Spleen (tissue), 11 donors: Measurements from ENCODE around the gene RNGTT. TPM values are rescaled to one million over a fixed set of nuclear protein-coding genes. Genes with fewer than 3 reads are reported as not detected.

ENCODE experiments used
- DNase-seq: peaks from one replicate; pipeline ENCODE4 v3.0.0-alpha.2; 2020
- H3K27ac ChIP-seq, 8 donors: fragments of 200-600 bp; sonication (generic) in 7 of 8; 1 replicate in 4 of 8; 2 replicates in 4 of 8; pipeline versions ENCODE4 v1.5.0 to v1.8.0; 2016 to 2021; ENCODE audit warnings: inconsistent platforms in 4 of 8, mild to moderate bottlenecking in 4 of 8, moderate library complexity in 1 of 8
- H3K27me3 ChIP-seq, 7 donors: fragments of 200-600 bp; sonication (generic) in 6 of 7; replicated peaks in 1 of 7; 1 replicate in 4 of 7; 2 replicates in 3 of 7; pipeline versions ENCODE4 v1.5.0 to v1.8.0; 2016 to 2021; ENCODE audit warnings: inconsistent platforms in 3 of 7, mild to moderate bottlenecking in 1 of 7
- H3K36me3 ChIP-seq, 6 donors: fragments of 200-600 bp; sonication (generic) in 5 of 6; 1 replicate in 4 of 6; 2 replicates in 2 of 6; pipeline versions ENCODE4 v1.5.0 to v1.8.0; 2016 to 2021; ENCODE audit warnings: inconsistent platforms in 2 of 6
- H3K4me1 ChIP-seq, 6 donors: fragments of 200-600 bp; sonication (generic) in 5 of 6; 1 replicate in 3 of 6; 2 replicates in 3 of 6; pipeline versions ENCODE4 v1.5.0 to v1.8.0; 2016 to 2021; ENCODE audit warnings: inconsistent platforms in 3 of 6
- H3K4me3 ChIP-seq, 8 donors: fragments of 200-600 bp; sonication (generic) in 7 of 8; 1 replicate in 4 of 8; 2 replicates in 4 of 8; pipeline versions ENCODE4 v1.5.0 to v1.8.0; 2016 to 2021; ENCODE audit warnings: inconsistent platforms in 4 of 8, mild to moderate bottlenecking in 4 of 8, moderate library complexity in 2 of 8
- H3K9me3 ChIP-seq, 8 donors: fragments of 200-600 bp; sonication (generic) in 7 of 8; 1 replicate in 4 of 8; 2 replicates in 4 of 8; pipeline versions ENCODE4 v1.5.0 to v1.8.0; 2016 to 2021; ENCODE audit warnings: inconsistent platforms in 4 of 8
- CTCF ChIP-seq, 11 experiments: fragments of 200-600 bp in 7 of 11; fragments of 450-650 bp in 4 of 11; sonication (generic) in 4 of 11; IDR thresholded peaks in 8 of 11; conservative IDR thresholded peaks in 3 of 11; 1 replicate in 7 of 11; 2 replicates in 4 of 11; pipeline versions ENCODE4 v1.4.0 to v1.8.0; 2016 to 2021; ENCODE audit warnings: antibody characterized with exemption in 11 of 11, inconsistent platforms in 4 of 11, mild to moderate bottlenecking in 1 of 11
- POLR2A ChIP-seq, 3 donors: fragments of 450-650 bp; IDR thresholded peaks; one replicate each; pipeline ENCODE4 v1.5.1; 2017; ENCODE audit warnings: antibody characterized with exemption in 3 of 3, mild to moderate bottlenecking in 1 of 3
- POLR2AphosphoS5 ChIP-seq, 3 donors: sonication (generic); formaldehyde crosslinking; IDR thresholded peaks; one replicate each; pipeline ENCODE4 v1.5.1; 2017; ENCODE audit warnings: antibody characterized with exemption in 3 of 3
- WGBS, 5 donors: extraction: QIAGEN DNeasy Blood & Tissue Kit in 3 of 5; methylation state at CpG; one replicate each; pipeline versions ENCODE4 v1.1.5 to v1.1.7; 2013 to 2018; 5-methylcytosine and 5-hydroxymethylcytosine counted together
- intact Hi-C: fragments of 100-400 bp; cut with DNase I; formaldehyde crosslinking; loops from one replicate; pipeline ENCODE4 v1.15.0; 2023; ENCODE audit warnings: low total_unique reads
- polyA plus RNA-seq, 3 donors: library from polyadenylated mRNA; stranded (reverse); fragments of 200-250 nt; gene quantifications; one replicate each; pipeline ENCODE4 v1.2.1, GENCODE V29; 2013
- total RNA-seq, 7 donors: library from RNA; depleted of rRNA in 3 of 7; stranded (reverse); fragments of >200 nt in 3 of 7; fragmentation: NEBNext Ultra II Directional in 4 of 7; extraction: Animal tissue kit (Norgen Biotek cat#: 25700) in 4 of 7; gene quantifications; one replicate each; pipeline versions ENCODE4 v1.1.0 to v1.2.1, GENCODE V29; 2016 to 2021
- donor health status: healthy with polysubstance abuse.
- donor health status: DM: no; HTN: no; CAD: no; lungs with moderate emphysema.
- donor health status: DM: no; HTN: no; CAD: no.
- donor health status: Bipolar disorder and iron deficiency.
- donor health status: healthy.
- donor health status: DM: no; HTN: no; CAD: no.
- donor health status: DM: yes; HTN: yes; CAD: no.

The RNGTT gene
- total and polyA plus RNA-seq, 10 donors, result 9.4 to 27.1 (median 17.6) TPM

- Histone ChIP-seq H3K27ac (no peak overlapping the region), H3K4me3 (no peak overlapping the region), H3K4me1 (no peaks in the 10 kb centered on the region), H3K9me3 (peaks cover 0 to 12% (median 1%) of the 10 kb centered on the region in 8 donors), H3K36me3 (peaks cover 0 to 58% (median 17%) of the 10 kb centered on the region in 6 donors), H3K27me3 (no peaks in the 10 kb centered on the region)
- DNase-seq, result no peak
- intact Hi-C loops, result no loop called here
- TF ChIP-seq POLR2AphosphoS5 (IDR thresholded peaks at IDR 0.05) (no peak), CTCF (IDR thresholded peaks at IDR 0.05 in 8 of 11, conservative IDR thresholded peaks at IDR 0.05 in 3 of 11) (no peak), POLR2A (IDR thresholded peaks at IDR 0.05) (no peak)
These were observed 121.1 kb downstream of the RNGTT start for GRCh38 chr6:88842320-88842719.

- H3K4me3 ChIP-seq, result no peak overlapping the region
- TF ChIP-seq POLR2AphosphoS5 (IDR thresholded peaks at IDR 0.05), result no peak
- no peak for TF ChIP-seq CTCF (IDR thresholded peaks at IDR 0.05 in 8 of 11, conservative IDR thresholded peaks at IDR 0.05 in 3 of 11)
- TF ChIP-seq POLR2A (IDR thresholded peaks at IDR 0.05), result no peak
- peaks cover 0 to 71% (median 23%) of the 10 kb centered on the region in 6 donors for H3K36me3 ChIP-seq
- peaks cover 5 to 25% (median 15%) of the 10 kb centered on the region in 8 donors for H3K9me3 ChIP-seq
- H3K27ac ChIP-seq, result no peak overlapping the region
- no peaks in the 10 kb centered on the region for H3K4me1 ChIP-seq
- no peaks in the 10 kb centered on the region for H3K27me3 ChIP-seq
- intact Hi-C loops, result no loop called here
- DNase-seq, result no peak
- 85 to 94% (median 92%) methylated on average over 3 of the region's 3 CpGs for WGBS, 5 donors
These were observed 122.5 kb downstream of the RNGTT start for GRCh38 chr6:88840796-88841539.

- TF ChIP-seq POLR2AphosphoS5 (IDR thresholded peaks at IDR 0.05), result no peak
- no peak for TF ChIP-seq CTCF (IDR thresholded peaks at IDR 0.05 in 8 of 11, conservative IDR thresholded peaks at IDR 0.05 in 3 of 11)
- TF ChIP-seq POLR2A (IDR thresholded peaks at IDR 0.05), result no peak
These were observed 123.1 kb downstream of the RNGTT start for GRCh38 chr6:88840289-88840688.

GRCh38 chr6:88839280-88839679, 124.1 kb downstream of the RNGTT start:
- H3K9me3 ChIP-seq, result peaks cover 6 to 39% (median 30%) of the 10 kb centered on the region in 8 donors
- no peak for DNase-seq
- H3K27ac ChIP-seq, result no peak overlapping the region
- no peak overlapping the region for H3K4me3 ChIP-seq
- TF ChIP-seq CTCF (IDR thresholded peaks at IDR 0.05 in 8 of 11, conservative IDR thresholded peaks at IDR 0.05 in 3 of 11), result no peak
- no peak for TF ChIP-seq POLR2AphosphoS5 (IDR thresholded peaks at IDR 0.05)
- no peak for TF ChIP-seq POLR2A (IDR thresholded peaks at IDR 0.05)
- H3K27me3 ChIP-seq, result no peaks in the 10 kb centered on the region
- no peaks in the 10 kb centered on the region for H3K4me1 ChIP-seq
- intact Hi-C loops, result no loop called here
- H3K36me3 ChIP-seq, result peaks cover 0 to 77% (median 20%) of the 10 kb centered on the region in 6 donors
- WGBS, 5 donors, result 94 to 99% (median 97%) methylated on average over 5 of the region's 5 CpGs

More at GRCh38 chr6:88840289-88840688, 123.1 kb downstream of the RNGTT start:
- 96 to 99% (median 97%) methylated on average over 7 of the region's 7 CpGs for WGBS, 5 donors
- intact Hi-C loops, result no loop called here
- no peak for DNase-seq
- Histone ChIP-seq H3K4me1 (no peaks in the 10 kb centered on the region), H3K9me3 (peaks cover 5 to 29% (median 20%) of the 10 kb centered on the region in 8 donors), H3K36me3 (peaks cover 0 to 71% (median 23%) of the 10 kb centered on the region in 6 donors), H3K27ac (no peak overlapping the region), H3K27me3 (no peaks in the 10 kb centered on the region), H3K4me3 (no peak overlapping the region)
